Stimulated activated CD4-positive, alpha-beta T cell treated with anti-CD3 and anti-CD28 coated beads, Interleukin-2, amount 100 ng/mL, for 24 hours (primary cell): Measurements from ENCODE around the gene ZBTB1.

Experiments
- DNase-seq, 2 donors: peaks; one replicate each; pipeline ENCODE4 v3.0.0-alpha.2; 2020

Gene ZBTB1

DNA sequence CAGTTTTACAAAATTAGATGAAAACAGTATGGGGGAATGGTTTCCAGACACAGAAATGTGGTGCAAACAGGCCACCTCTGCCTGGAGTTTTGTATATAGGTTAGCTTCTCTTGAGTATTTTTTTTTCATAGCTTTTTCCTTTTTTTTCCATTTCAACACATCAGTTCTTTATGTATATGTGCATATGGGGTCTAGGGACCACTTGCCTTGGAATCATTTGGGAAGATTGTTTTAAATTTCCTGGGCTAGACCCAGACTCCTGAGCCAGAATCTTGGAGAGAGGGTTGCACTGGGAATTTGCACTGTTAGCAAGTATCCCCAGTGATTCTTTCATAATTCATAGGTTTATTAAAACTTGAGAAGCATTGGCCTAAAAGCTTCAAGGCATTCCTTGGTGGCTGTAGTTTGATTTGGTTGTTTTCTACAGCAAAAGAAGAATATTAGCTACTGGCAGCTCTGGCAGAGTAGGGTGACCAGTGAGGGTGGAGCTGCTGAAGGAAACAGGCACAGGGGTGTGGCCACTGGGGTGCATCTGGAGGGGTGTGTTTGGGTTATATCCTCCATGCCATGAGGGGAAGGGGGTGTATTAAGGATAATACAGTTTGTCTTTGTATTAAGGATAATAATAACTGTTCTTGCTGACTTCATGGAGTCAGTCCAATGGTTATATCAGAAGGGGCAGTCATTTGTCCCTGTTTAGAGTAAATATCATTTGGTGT lies 68.0 kb downstream of the ZBTB1 start:
- no peak for DNase-seq

DNA sequence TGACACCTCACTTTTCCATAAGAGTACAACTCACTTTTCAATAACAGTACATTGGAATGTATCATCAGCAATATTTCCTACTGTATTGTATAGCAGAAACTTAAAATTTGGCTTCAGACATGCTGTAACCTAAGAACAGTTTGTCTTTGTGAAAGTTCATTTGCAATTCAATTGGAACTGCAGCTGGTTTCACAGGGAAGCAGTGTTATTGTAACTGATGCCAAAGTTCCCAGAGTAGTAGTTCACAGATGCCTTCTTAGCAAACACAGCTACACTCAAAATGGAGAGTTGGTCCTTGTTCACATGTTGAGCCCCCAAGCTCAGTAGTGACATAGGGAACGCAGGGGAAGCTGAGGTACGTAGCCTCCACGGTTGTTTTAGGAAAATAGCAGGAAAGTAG lies 68.5 kb downstream of the ZBTB1 start:
- no peak for DNase-seq
